Eye (tissue), 1 donor: ENCODE measurements around the gene SPATA31A5.
"Not testable (repeated sequence)": the region's sequence is repeated elsewhere in the genome, so short reads cannot be mapped to it uniquely, and the experiment has no call there.

ENCODE experiments used
- DNase-seq: peaks from one replicate; pipeline ENCODE4 v3.0.0-alpha.2; 2015

The SPATA31A5 gene

DNA sequence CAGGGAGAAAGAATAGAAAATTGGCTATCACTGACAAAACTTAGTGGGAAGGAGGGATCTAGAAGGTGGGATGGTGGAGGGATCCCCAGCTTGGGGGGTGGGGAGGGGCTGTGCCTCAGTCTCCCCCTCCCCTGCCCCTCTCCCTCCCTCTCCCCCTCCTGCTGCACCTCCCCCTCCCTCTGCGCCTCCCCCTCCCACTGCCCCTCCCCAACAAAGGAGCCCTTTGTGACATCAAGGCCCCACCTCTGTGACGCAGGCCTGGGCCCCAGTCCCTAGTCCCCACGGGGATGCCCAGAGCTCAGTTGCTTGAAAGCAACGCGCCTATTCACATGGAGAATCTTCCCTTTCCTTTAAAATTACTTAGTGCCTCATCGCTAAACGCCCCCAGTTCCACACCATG lies at the start of gene SPATA31A5:
TSS of gene SPATA31A5 (plus strand) at position 301 of the 400 bp plus-strand sequence. CDS start at position 330, 29 bp downstream.
- DNase-seq = not testable (repeated sequence)

DNA sequence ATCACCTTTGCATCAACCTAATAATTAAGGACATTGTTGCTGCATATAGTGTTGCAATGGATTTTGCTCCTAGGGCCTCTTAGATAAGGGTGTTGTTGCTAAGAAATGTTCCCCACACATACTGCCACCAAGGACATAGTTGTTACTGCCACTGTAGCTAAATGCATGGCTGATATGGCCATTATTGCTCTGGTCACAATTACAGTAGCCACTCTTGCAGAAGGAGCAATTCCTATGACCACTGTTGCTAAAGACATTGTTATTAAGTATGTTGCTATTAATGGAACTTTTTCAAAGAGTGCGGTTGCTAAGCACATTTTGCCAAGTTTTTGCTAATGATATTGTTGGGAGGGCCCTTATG lies 48.8 kb downstream of the SPATA31A5 start:
- DNase-seq = not testable (repeated sequence)

DNA sequence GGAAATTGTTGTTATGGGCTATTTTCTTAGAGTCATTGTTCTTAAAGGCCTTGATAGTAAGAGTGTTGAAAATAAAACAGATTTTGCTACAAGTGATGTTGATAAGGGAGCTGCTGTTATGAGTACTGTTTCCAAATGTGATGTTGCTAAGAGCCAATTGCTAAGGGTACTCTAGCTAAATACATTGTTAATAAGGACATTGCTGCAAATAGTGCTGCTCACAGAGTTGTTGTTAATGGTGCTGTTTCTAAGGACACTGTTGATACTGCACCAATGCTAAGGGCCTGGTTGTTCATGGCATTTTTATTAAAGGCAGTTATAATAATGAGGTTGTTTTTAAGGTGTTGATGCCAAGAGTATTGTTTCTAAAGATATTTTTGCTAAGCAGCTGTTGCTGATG lies 52.2 kb downstream of the SPATA31A5 start:
- DNase-seq = not testable (repeated sequence)
